Esophagus muscularis mucosa (tissue), 4 donors: ENCODE results near the gene PPIG. TPM values are rescaled to one million over a fixed set of nuclear protein-coding genes. Genes with fewer than 3 reads are reported as not detected.
"Not testable (repeated sequence)": the region's sequence is repeated elsewhere in the genome, so short reads cannot be mapped to it uniquely, and the experiment has no call there.

Experiments
- DNase-seq: peaks from one replicate; pipeline ENCODE4 v3.0.0-alpha.2; 2017; ENCODE audit errors: extremely low spot score
- H3K27ac ChIP-seq, 4 donors: fragments of 200-600 bp; sonication (generic); replicated peaks in 1 of 4; 1 replicate in 3 of 4; 2 replicates in 1 of 4; pipeline ENCODE4 v1.5.1; 2016 to 2019; ENCODE audit warnings: mild to moderate bottlenecking in 1 of 4
- H3K27me3 ChIP-seq, 4 donors: fragments of 200-600 bp; sonication (generic); one replicate each; pipeline versions ENCODE4 v1.5.1 to v1.6.0; 2016 to 2019
- H3K36me3 ChIP-seq, 4 donors: fragments of 200-600 bp; sonication (generic); one replicate each; pipeline ENCODE4 v1.5.1; 2016 to 2019
- H3K4me1 ChIP-seq, 4 donors: fragments of 200-600 bp; sonication (generic); one replicate each; pipeline ENCODE4 v1.5.1; 2016 to 2019
- H3K4me3 ChIP-seq, 4 donors: fragments of 200-600 bp; sonication (generic); 1 replicate in 2 of 4; 2 replicates in 2 of 4; pipeline ENCODE4 v1.5.1; 2016 to 2019; ENCODE audit warnings: mild to moderate bottlenecking in 4 of 4, moderate library complexity in 1 of 4
- H3K9me3 ChIP-seq, 4 donors: fragments of 200-600 bp; sonication (generic); 1 replicate in 3 of 4; 2 replicates in 1 of 4; pipeline ENCODE4 v1.5.1; 2016 to 2019
- CTCF ChIP-seq, 3 experiments: fragments of 200-600 bp in 2 of 3; fragments of 450-650 bp in 1 of 3; sonication (generic) in 2 of 3; IDR thresholded peaks; one replicate each; pipeline ENCODE4 v1.5.1; 2017 to 2019; ENCODE audit warnings: antibody characterized with exemption in 3 of 3, mild to moderate bottlenecking in 2 of 3, moderate library complexity in 1 of 3
- EP300 ChIP-seq: sonication (generic); formaldehyde crosslinking; IDR thresholded peaks from one replicate; pipeline ENCODE4 v1.6.1; 2017; ENCODE audit warnings: antibody characterized with exemption
- POLR2A ChIP-seq: fragments of 450-650 bp; IDR thresholded peaks from one replicate; pipeline ENCODE4 v1.6.1; 2017; ENCODE audit warnings: antibody characterized with exemption, moderate library complexity, mild to moderate bottlenecking, low read depth
- POLR2AphosphoS5 ChIP-seq, 2 donors: sonication (generic); formaldehyde crosslinking; IDR thresholded peaks; one replicate each; pipeline ENCODE4 v1.6.1; 2017; ENCODE audit warnings: antibody characterized with exemption in 2 of 2
- WGBS: methylation state at CpG from one replicate; pipeline ENCODE4 v1.1.5; 2018; 5-methylcytosine and 5-hydroxymethylcytosine counted together
- intact Hi-C: fragments of 100-400 bp; cut with DNase I; formaldehyde crosslinking; loops from one replicate; pipeline ENCODE4 v1.15.1; 2023
- total RNA-seq, 4 donors: library from RNA; depleted of rRNA; stranded (reverse); fragments of >200 nt; gene quantifications; one replicate each; pipeline versions ENCODE4 v1.1.0 to v1.2.1, GENCODE V29; 2016

PPIG gene
- total RNA-seq, 4 donors from 2014 or later = 26.5 to 48.6 (median 34.5) TPM

- Histone ChIP-seq H3K36me3 (peaks cover 3 to 12% (median 6%) of the 10 kb centered on the region in 4 donors), H3K27me3 (no peaks in the 10 kb centered on the region), H3K9me3 (no peaks in the 10 kb centered on the region), H3K4me1 (peaks cover 5 to 15% (median 8%) of the 10 kb centered on the region in 4 donors), H3K4me3 (no peak overlapping the region), H3K27ac (no peak overlapping the region)
- intact Hi-C loops = no loop called here
- no peak for TF ChIP-seq EP300
- no peak for TF ChIP-seq POLR2AphosphoS5 (IDR thresholded peaks at IDR 0.05)
- no peak for TF ChIP-seq POLR2A
- TF ChIP-seq CTCF (IDR thresholded peaks at IDR 0.05) = no peak
- no peak for DNase-seq
Observed at GRCh38 chr2:169599568-169599967, 15.4 kb downstream of the PPIG start.

- 78% methylated on average over 2 of the region's 2 CpGs for WGBS
- H3K4me1 ChIP-seq = no peaks in the 10 kb centered on the region
- TF ChIP-seq EP300 = no peak
- TF ChIP-seq POLR2A = no peak
- TF ChIP-seq POLR2AphosphoS5 (IDR thresholded peaks at IDR 0.05) = no peak
- TF ChIP-seq CTCF (IDR thresholded peaks at IDR 0.05) = no peak
- no peak overlapping the region for H3K27ac ChIP-seq
- intact Hi-C loops = no loop called here
- H3K9me3 ChIP-seq = no peaks in the 10 kb centered on the region
- no peak for DNase-seq
- H3K36me3 ChIP-seq = peaks cover 69 to 95% (median 83%) of the 10 kb centered on the region in 4 donors
- H3K27me3 ChIP-seq = no peaks in the 10 kb centered on the region
- H3K4me3 ChIP-seq = no peak overlapping the region
Observed at GRCh38 chr2:169609264-169609663, 25.1 kb downstream of the PPIG start.

- 79% methylated on average over 2 of the region's 2 CpGs for WGBS
- peaks cover 53 to 85% (median 74%) of the 10 kb centered on the region in 4 donors for H3K36me3 ChIP-seq
Observed at GRCh38 chr2:169613876-169614275, 29.7 kb downstream of the PPIG start.

GRCh38 chr2:169615982-169616381 lies 31.8 kb downstream of the PPIG start:
- 92% methylated on average over 1 of the region's 1 CpG for WGBS
- H3K36me3 ChIP-seq = peaks cover 34 to 68% (median 58%) of the 10 kb centered on the region in 4 donors
- H3K27ac ChIP-seq, intact Hi-C loops, H3K4me1 ChIP-seq, H3K27me3 ChIP-seq, H3K9me3 ChIP-seq, H3K4me3 ChIP-seq, DNase-seq: not testable (repeated sequence)

More at GRCh38 chr2:169613876-169614275, 29.7 kb downstream of the PPIG start:
- H3K27me3 ChIP-seq = no peaks in the 10 kb centered on the region
- H3K27ac ChIP-seq = no peak overlapping the region
- no peaks in the 10 kb centered on the region for H3K4me1 ChIP-seq
- no peaks in the 10 kb centered on the region for H3K9me3 ChIP-seq
- intact Hi-C loops = no loop called here
- DNase-seq = no peak
- no peak for TF ChIP-seq POLR2AphosphoS5 (IDR thresholded peaks at IDR 0.05)
- no peak for TF ChIP-seq POLR2A
- no peak for TF ChIP-seq EP300
- no peak for TF ChIP-seq CTCF (IDR thresholded peaks at IDR 0.05)
- no peak overlapping the region for H3K4me3 ChIP-seq

GRCh38 chr2:169619946-169620345 lies 35.8 kb downstream of the PPIG start:
- no peak overlapping the region for H3K27ac ChIP-seq
- no peak for DNase-seq
- no peaks in the 10 kb centered on the region for H3K9me3 ChIP-seq
- H3K4me1 ChIP-seq = no peaks in the 10 kb centered on the region
- H3K27me3 ChIP-seq = no peaks in the 10 kb centered on the region
- intact Hi-C loops = no loop called here
- H3K36me3 ChIP-seq = peaks cover 11 to 69% (median 43%) of the 10 kb centered on the region in 4 donors
- H3K4me3 ChIP-seq = no peak overlapping the region
- TF ChIP-seq POLR2AphosphoS5 (IDR thresholded peaks at IDR 0.05) (no peak), POLR2A (no peak), CTCF (IDR thresholded peaks at IDR 0.05) (no peak), EP300 (no peak)
- WGBS = 64% methylated on average over 3 of the region's 3 CpGs
